Activated CD4-positive, alpha-beta T cell treated with anti-CD3 and anti-CD28 coated beads, Interleukin-2, Interleukin-6, amounts not matched to agents 100 ng/mL and 50 ng/mL, durations not matched to agents 16 hours and 8 hours (primary cell): ENCODE data around the gene CCDC201.

Experiments
- DNase-seq: peaks from one replicate; pipeline ENCODE4 v3.0.0-alpha.2; 2020

The CCDC201 gene

DNA sequence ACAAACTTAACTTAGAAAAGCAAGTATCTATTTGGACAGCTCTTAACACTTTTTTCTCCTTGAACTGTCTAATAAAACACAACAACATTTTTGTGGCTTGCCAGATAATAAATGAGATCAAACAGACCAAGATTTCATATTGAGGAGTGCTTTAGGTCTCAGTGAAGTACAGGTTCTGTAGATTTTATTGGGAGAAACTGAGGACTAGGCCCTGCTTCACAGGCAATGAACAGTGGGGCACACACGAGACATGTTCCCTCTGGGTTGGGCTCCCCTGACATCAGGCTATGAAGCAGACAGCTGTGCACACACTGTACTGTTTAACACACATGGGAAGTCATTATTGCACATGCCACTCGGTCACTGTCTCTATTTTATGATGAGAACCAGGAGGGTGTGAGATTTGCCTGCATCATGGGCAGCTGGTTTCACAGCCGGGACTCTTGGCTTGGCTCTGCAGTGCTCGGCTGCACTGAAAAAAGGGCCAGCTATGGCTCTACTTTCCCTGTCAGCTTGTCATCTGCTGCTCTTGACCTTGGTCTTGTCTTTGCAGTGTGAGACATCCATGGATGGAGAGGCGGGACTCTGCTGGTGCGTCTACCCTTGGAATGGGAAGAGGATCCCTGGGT, 19.6 kb upstream of the CCDC201 start:
- no peak for DNase-seq

DNA sequence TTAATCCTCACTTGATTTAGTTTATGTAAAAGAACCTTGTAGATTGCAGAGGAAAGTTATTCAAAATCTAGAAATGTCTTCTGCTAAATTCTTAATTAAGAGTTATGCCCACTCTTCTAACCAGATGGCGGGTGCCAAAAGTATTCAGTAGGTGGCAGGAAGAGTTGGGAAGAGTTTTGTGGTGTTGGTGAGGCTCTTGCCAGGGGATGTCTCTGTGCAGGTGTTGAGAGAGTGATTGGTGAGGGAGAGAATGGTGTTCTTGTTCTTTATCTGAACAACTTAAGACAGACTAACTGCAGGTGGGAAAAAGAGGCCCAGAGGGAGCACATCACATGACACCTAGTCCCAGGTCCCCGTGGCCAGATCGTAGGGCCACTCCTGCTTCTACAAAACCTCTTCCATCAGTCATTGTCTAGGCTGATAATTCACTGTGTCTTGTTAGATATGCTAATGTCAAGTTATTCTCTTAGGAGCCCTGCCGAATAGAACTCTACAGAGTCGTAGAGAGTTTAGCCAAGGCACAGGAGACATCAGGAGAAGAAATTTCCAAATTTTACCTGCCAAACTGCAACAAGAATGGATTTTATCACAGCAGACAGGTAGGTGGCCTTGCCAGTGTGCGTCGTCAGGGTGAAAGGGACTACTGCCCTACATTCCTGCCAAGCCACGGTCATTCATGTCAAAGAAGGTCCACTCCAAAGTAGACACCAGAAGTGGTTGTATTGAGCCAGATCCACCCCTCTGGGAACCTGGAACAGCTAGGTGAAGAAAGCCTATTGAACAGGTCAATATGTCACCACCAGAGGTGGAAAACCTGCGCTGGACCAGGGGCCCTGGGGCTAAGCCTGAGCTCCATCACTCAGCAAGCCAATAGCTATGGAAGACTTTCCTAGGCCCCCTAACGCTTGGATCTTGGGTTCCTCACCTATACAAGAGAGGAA, 18.9 kb upstream of the CCDC201 start:
- no peak for DNase-seq

DNA sequence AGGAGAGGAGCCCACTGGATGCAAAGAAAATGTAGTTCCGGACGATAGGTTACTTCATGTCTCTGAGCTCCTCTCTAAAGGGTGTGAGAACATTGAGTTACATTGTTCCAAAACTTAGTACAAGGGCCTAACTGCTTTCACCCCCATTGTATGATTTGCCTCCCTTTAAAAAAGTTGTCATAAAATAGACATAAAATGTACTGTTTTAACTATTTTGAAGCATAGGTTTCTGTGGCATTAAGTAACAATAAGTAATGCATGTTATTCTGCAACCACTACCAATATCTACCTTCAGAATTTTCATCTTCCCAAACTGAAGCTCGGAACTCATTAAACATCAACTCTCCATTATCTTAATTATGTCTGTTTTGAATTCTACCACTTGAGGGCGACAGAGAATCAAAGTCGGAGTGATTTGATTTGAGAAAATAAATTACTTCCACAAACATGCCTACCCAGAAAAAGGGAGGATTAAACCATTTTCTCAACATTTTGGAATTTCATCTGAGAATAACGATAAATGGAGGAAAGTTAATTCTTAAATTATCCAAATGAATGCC, 18.1 kb upstream of the CCDC201 start:
- peak; percentile 38 for DNase-seq

DNA sequence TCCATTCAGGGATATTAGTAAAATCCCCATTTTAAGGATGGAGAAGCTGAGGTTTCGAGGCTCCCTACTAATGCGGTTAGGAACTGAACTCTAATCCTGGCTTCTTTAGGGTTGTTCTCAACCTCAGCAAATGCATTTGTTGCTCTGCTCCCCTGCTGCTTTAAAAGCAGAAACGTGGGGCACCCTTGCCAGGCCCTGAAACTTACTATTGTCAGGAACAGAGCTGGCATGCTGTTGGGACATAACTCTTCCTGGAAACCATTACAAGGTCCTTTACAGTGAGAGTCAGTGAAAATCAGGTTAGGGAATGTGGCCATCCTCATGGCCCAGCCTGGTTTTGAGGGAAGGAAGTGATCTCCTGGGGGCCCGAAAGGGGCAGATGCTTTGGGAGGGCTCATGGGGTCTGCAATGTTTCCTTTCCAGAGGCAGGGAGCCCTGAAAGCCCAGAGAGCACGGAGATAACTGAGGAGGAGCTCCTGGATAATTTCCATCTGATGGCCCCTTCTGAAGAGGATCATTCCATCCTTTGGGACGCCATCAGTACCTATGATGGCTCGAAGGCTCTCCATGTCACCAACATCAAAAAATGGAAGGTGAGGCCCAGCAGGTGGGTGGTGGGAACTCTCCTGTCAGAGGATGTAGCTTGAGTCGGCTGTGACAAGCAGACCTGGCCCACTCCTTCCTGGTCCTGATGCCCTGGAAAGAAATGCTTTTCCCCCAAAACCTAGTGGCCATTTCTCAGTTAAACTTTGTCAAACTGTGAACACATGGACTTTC, 17.4 kb upstream of the CCDC201 start:
- no peak for DNase-seq

DNA sequence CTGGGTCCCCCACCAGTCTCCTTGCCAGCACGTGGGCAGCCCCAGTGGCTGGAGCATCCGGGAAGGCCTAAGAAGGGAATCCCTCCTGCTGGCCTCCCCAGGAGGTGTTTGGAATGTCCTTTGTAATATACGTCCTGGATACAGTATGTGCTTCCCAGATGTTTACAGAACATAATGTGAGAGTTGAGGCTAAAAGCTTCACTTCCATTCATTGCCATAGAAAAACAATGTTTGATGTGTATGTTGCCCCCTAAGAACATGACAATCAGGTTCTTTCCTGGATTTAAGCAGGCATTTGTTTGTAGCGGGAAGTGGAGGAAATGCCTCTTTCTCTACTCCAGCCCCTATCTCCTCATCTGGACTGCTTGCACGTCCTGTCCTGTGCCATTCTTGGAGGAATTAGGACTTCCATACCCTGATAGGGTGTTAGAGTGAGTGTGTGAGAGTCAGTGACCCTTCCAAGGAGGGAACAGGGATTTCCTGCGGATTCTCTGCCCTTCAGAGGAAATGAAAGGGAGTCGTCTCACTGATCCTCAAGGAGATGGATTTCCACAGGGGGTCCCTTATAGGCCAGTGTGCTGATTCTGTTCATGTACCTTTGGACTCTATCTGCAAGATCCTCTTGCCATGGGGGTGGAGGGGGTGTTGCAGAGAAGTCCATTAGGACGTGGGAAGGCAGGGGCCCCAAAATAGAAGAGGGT, 16.6 kb upstream of the CCDC201 start:
- DNase-seq = no peak

DNA sequence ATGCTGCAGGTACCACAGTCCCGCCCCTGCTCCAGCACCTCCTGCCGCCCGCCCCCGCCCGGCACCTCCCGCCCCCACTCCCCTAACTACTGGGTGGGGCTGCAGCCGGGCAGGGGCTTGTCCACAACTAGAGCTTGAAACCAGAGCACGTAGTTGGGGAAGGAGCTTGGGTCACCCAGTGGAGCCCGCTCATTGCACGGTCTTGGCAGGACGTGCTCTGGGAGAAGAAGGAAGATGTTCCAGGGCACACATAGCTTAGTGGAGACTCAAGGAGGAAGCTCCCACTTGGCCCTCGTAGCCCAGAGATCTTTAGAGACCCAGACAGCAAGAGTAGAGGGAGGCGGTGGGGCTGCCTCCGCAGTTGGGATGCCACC, 16.1 kb upstream of the CCDC201 start:
- no peak for DNase-seq

DNA sequence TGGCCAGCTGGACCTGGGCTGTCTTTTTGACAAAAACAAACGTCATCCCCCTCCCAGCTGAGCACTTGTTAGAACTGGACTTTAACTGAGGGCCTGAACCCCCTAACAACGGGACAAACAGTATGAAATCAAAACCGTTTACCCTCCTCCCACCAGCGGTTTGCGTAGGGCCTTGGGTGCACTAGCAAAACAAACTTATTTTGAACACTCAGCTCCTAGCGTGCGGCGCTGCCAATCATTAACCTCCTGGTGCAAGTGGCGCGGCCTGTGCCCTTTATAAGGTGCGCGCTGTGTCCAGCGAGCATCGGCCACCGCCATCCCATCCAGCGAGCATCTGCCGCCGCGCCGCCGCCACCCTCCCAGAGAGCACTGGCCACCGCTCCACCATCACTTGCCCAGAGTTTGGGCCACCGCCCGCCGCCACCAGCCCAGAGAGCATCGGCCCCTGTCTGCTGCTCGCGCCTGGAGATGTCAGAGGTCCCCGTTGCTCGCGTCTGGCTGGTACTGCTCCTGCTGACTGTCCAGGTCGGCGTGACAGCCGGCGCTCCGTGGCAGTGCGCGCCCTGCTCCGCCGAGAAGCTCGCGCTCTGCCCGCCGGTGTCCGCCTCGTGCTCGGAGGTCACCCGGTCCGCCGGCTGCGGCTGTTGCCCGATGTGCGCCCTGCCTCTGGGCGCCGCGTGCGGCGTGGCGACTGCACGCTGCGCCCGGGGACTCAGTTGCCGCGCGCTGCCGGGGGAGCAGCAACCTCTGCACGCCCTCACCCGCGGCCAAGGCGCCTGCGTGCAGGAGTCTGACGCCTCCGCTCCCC, 15.5 kb upstream of the CCDC201 start, which contains the start of gene IGFBP1:
Gene IGFBP1 (plus strand): TSS at position 304 of the 808 bp plus-strand sequence. CDS start 165 bp downstream, at position 469.
- no peak for DNase-seq

DNA sequence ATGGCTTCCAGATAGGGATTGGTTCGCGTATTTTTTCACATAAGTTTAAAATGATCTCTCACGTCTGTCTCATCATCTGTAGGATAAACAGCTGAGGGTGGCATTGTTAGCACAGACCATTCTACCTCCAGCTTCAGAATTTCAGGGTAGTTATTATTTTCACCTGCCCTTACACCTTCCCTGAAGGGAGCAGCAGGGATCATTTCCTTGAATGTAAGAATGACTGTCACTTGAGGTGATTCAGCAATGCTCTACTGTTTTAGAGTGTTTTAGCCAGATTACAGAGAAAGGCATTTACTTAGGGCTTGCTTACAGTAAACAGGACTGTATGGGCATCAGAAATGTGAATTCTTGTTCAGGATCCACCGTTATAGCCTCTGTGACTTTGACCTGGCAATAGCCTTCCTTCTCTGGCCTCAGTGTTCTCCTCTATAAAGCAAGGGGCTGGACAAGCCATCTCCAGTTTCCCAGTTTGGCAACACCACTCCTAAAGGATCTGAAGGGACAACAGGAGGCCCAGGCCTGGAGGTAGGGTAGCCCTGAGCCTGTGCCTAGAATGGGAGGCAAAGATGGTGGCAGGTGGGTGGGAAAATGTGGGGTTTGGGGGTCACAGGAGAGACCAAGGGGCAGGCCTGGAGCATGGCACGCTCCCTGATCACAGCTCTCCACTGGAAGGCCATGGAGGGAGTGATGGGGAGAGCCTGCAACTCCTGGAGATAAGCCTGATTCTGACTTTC, 14.2 kb upstream of the CCDC201 start:
- no peak for DNase-seq

DNA sequence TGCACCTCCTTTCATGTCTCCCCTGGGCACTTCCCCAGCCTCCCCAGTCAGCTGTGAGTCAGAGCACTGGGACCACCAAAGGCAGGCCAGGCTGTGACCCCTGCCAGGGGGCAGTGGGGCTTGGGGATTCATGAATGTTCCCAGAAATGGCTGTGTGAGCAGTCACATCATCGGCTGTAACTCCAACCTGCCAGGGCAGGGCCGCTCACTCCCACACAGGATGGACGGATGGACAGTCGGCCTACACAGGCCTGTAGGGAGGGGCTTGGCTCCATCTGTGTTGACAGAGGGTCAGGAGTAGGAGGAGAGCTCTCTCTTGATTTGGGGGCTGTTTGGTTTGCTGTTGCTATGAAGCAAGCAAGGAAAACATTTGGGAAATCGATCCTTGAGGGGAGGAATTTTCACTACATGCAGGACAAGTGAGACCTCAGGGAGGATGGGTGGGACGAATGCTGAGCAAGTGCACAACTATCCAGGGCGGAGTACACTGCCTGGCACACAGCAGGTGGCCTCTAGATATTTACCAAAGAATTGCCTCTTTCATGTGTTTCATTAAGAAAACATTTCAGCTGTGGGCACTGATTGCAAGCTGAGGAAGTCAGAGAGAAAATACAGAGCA, 12.5 kb upstream of the CCDC201 start:
- DNase-seq = no peak

DNA sequence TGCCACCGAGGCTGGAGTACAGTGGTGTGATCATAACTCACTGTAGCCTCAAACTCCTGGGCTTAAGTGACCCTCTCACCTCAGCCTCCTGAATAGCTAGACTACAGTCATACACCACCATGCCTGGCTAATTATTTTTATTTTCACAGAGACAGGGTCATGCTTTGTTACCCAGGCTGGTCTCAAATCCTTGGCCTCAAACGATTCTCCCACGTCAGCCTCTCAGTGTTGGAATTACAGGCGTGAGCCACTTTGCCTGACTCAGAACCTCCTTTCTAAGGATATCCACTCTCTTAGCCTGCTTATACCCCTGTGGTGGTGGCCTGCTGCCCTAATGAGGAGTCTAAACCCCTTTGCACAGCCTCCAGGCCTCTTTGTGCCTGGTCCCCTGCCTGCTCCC, 11.3 kb upstream of the CCDC201 start:
- DNase-seq = no peak

DNA sequence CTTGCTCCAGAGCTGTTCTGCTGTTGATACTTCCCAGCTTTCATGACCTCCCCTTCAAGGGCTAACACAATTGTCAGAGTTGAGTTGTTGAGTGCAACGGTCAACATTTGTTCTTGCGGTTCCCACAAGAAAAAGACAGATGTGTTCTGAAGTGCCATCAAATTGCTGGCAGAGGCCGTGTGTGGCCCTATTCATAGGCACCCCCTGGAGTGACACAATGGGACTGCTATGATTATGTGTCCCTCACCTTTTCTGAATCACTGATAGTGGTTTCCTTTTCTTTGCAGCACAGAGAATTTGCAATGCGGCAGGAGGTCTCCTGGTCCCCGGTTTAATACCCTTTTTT, 9.6 kb upstream of the CCDC201 start:
- no peak for DNase-seq

DNA sequence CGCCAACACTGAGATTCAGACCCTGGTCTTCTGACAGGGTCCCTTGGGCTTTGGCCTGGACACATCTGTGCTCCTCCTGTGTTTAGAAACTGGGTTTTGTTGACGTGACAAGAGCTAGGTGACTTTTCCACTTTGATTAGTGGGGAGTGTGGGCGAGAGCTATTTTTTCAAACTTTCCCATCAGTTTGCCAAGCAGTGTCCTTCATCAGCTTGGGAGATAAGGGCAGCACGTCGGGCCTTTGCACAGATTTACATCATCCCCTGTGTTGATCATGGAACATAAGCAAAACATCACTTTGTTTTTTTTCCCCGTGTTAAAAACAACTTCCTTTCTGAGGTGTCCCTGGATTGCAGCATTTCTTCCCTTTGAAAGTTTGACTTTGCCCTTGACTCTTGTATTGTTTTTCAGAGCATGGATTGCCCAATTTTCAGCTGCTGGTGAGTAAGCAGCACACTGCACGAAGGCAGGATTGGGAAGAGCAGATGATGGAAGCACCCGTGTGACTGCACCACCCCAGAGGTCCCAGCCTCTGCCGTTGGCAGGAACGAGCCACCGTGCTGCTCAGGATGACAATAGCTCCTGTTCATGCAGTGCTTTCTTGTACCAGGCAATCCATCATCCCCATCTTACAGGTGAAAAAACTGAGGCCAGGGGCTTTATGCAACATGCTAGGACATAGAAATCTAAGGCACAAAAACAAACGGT, 9.0 kb upstream of the CCDC201 start:
- no peak for DNase-seq

DNA sequence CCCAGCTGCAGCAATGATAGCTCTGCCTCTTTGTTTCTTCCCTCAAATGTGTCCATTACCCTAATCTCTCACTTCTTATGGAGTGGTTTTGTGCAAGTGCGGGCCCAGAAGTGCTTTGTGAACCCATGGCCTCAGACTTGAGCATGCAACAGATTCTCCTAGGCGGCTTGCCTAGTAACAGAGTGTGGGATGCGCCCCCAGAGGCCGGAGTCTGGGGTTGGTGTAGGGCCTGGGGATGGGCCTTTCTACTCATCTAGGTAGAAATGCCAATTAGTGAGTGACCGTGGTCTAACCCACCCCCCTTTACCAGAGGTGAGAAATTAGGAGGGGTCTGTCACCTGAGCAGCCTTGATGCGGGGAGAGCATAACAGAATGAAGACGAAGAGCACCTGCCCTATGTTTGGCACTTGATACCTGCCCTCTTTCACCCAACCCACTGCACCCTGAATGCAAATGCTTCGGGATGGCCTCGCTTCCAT, 8.4 kb upstream of the CCDC201 start:
- DNase-seq = no peak

DNA sequence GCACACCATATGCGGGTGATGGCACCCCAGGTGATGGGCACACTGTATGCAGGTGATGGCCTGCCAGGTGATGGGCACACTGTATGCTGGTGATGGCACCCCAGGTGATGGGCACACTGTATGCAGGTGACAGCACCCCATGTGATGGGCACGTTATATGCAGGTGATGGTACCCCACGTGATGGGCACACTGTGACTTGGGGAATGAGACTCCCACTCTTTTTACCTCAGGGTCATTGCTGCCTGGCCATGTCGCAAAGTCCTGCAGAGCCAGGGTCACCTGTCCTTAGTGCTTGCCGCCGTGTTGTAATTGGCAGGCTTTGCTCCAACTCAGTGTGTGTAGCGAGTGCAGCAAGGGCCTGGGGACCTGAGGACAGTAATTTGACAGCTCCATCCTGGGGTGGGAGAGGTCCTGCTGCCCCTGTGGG, 7.6 kb upstream of the CCDC201 start:
- no peak for DNase-seq

DNA sequence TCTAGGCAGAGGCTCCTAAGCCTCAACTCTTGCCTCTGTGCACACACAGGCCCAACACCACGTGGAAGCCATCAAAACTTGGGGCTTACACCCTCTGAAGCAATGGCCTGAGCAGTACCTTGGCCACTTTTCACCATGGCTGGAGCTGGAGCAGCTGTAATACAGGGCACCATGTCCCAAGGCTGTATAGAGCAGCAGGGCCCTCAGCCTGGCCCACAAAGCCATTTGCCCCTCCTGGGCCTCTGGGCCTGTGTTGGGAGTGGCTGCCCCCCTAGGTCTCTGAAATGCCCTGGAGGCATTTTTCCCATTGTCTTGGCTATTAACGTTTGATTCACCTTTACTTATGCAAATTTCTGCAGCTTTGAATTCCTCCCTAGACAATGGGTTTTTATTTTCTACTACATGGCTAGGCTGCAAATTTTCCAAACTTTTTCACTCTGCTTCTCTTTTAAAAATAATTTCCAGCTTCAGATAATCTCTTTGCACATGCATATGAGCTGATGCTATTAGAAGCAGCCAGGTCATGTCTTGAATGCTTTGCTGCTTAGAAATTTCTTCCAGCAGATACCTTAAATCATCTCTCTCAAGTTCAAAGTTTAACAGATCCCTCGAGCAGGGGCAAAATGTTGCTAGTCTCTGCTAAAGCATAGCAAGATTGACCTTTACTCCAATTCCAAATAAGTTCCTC, 5.7 kb upstream of the CCDC201 start:
- no peak for DNase-seq

DNA sequence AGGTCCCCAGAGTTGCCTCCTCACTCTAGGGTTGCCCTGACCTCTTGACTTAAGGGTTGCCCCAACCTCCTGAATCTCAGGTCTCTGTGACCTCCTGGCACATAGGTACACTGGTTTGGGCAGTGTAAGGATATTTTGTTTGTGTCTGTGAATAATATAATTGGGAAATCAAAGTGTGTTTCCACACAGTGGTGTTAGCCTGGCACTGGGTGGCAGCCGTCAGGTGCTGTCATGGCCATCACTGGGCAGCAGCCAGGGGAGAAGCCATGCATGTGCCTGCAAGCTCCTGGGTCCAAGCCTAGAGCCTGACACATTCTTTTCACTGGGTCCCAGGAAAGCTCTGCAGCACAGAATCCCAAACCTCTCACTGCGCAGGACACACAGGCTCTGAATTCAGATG, 3.6 kb upstream of the CCDC201 start:
- no peak for DNase-seq

DNA sequence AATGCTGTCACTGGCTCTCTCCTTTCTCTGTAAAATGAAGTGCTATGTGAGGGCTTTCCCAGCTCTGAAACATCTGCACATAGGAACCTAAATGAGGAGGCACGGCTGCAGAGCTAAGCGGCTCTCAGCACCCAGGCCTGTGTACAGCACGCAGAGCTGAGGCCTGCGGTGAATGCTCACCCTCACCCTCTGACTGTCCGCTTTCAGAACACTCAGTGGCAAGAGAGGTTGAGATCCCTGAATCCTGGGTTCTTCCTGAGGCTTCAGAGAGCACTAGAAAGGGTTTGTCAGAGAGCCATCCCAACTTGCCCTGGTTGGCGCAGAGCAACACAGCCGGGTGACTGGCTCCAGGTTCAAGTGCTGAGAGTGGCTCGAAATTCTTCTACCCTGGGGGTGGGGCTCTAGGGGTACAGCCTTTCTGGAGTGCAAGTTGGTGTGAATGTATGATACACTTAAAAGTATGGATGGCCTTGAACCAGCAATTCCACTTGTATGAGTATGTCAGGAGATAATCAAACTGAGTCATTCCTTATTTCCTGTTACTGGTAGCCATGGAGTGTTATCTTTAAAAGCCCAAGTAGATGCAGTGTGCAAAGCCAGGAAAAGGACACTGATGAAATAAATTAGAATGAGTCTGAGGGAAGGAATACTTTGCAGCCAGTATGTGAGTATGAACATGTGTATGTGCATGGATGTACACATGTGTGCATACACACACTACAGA, 1.7 kb upstream of the CCDC201 start:
- DNase-seq = no peak

DNA sequence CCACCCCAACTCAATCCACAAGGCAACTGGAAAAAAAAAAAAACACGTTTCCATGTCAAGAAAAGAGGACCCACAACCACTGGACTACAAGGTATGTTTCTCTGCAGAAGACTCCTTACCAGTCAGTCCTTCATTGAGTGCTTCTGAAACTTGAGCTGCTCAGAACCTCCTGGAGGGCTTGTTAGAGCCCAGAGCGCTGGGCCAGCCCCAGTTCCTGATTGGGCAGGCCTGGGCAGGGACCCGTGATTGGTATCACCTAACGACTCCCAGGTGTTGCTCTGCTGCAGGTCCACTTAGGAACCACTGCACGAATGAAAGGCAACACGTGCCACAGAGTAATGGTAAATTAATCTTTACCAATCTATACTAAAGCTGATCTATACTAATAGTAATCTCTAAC, 473 bp upstream of the CCDC201 start:
- DNase-seq = no peak
